ENCODE data around the gene GRID1.

Gene GRID1

DNA sequence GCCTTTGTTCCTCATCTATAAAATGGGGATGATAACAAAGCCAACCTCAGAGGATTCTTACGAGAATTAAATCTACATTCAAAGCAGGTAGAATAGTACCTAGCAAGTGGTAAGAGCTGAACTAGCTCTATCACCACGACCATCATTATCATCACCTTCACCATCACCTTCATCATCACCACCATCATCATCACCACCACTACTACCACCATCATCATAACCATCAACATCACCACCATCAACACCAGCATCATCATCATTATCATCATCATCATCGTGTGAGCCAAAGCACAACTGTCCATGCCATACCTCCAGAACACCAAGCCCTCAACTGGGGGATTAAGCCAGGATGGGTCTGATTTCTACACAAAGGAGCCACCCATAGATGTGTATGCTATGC, 206.8 kb downstream of the GRID1 start:
- DNase-seq: no peak

DNA sequence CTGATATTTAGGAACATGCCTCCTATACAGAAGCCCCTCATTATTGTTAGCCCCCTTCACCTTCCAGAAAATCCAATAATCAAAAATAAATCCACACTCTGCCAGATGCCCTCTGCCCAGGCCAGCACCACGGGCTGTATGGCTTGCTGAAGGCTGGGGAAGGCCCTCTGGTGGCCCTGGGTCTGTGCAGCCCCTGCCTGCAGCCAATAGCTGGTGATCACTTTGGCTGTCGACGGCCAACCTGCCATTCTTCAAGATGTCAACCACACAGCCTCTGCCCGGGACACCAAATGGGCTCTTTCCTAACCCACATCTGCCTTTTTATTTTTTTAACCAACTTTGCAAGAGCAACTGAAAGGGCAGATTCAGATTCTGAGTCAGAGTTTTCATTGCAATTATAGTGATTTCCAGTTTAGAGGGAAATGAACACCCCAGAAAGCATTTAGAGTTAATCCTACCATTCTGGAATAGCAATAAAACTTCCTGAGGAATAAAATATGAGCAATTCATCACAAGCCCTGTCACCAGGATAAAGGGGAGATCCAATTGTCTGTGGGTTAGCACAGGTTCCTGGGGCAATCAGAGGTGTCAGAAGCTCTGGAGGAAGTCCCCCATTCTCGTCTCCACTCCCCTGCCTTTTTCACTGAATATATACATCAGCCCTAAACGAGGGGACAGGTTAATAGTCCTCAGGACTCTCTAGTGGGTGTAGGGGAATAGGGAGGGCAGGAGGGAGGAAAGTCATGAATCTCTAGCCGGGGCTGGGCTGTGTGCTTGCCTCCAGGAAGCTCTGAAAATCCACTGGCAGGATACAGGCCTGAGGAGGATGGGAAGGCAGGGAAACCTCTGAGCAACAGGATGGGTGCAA, 211.3 kb downstream of the GRID1 start:
- no peak for DNase-seq

DNA sequence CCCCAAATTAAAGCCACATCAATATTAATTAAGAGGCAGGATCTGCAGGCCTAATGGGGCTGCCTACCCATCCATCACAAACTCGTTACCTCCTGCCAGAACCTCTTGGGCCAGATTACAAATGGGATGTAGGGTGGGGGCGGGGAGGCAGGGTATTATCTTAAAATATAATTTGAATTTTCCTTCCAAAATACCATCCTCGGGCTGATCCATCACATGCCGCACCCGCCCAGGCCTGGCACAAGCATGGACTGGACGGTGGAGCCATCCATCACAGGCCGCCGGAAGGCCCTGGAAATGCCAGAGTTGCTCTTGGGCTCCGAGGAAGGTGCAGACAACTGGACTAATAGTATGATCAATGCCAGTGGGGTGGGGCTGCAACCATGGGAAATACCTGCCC, 212.8 kb downstream of the GRID1 start:
- no peak for DNase-seq

DNA sequence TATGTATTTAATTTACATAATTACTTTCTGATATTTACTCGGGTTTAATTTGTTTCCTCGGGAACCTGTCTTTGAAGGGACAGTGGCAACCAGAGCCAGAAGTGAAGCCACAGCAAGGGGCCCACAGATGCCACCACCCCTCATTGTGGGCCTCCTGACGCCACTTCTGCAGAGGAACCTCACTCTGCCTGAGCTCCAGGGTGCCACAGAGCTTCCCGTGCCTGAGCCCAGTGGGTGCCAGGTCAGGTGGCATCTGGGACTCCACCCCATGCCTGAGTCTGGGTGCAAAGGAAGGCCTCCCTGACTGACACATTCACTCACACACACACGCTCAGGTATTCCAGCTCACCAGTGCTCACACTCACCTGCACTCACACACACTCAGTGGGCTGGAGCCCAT, 213.7 kb downstream of the GRID1 start:
- DNase-seq: no peak

DNA sequence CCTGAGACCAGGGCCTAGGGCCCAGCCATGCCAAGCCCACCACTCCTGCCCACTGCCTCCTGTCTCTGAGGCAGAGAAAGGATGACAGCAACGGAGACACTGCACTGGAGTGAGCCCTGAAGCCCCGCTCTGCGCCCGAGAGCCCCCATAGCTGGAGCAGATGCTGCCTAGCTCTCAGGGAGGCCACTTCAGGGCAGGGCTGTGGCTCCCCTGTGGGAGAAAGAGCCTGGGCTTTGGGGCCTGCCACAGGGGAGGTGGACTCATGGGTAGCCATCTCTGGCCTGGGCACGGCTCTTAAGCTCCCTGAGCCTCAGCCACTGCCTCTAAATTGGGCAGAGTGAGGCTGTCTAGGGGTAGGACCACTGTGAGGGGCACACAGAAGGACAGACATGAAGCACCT, 214.2 kb downstream of the GRID1 start:
- DNase-seq: no peak

DNA sequence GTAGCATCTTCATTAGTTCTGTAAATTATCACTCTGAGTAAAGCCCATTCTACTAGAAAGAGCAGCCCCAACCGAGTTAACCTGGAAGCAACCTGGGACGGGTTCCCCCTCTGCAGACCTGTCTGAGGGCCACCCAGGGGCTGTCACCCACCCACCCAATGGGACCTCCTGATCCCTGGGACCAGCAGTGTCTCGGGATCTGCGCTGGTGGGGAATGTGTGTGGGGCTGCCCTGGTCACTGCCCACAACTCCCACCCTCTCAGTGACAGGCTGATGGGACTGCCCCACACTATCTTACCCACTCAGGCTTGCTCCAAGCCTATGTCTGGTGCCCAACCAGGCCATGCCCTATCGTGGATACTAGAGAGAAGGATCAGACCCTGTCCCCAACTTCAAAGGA, 215.0 kb downstream of the GRID1 start:
- DNase-seq: no peak

DNA sequence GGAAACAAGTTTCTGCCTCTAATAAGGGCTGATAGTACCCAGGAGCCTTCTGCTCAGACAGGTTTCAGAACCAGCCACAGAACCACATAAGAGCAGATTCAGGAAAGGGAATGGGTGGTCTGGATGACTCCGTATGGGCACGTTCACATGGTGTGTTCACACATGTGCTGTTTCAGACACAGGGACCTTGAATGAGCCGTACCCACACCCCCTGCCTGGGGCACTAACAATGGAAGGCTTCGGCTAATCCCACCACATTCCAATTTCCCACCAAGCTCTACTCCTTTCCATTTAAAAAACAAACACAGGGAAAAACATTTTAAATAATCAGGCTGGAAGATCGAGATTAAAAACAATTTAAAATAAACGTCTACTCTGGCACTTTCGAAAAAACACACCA, 217.3 kb downstream of the GRID1 start:
- no peak for DNase-seq

DNA sequence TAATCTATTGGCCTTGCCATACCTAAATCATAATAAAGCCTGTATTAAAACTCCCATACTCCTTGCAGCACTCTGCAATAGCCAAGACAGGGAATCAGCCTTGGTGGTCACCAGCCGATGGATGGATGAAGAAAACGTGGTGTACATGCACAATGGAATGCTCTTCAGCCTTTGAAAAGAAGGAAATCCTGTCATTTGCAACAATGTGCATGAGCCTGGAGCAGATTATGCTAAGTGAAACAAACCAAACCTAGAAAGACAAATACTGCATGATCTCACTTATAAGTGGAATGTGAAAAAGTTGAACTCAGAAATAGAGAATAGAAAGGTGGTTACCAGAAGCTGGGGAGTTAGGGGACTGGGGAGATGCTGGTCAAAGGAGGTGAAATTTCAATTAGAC, 218.5 kb downstream of the GRID1 start:
- DNase-seq: no peak

DNA sequence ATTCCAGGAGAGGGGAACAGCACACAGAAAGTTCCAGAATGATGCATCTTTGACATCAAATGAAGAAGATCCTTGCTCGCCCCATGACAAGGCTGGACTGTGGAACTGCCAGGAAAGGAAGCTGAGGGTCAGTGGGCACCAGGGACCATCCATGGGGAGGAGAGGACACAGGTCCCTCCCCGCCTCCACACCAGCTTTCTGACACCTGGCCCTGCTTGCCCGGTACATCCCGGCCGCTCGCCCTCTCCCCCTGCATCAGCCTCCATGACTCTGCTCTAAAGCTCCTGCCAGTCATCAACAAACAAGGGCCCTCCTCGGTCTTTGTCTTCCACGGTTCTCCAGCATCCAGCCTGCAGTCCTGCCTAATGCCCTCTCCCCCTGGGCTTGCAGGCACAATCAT, 222.3 kb downstream of the GRID1 start:
- DNase-seq: no peak

DNA sequence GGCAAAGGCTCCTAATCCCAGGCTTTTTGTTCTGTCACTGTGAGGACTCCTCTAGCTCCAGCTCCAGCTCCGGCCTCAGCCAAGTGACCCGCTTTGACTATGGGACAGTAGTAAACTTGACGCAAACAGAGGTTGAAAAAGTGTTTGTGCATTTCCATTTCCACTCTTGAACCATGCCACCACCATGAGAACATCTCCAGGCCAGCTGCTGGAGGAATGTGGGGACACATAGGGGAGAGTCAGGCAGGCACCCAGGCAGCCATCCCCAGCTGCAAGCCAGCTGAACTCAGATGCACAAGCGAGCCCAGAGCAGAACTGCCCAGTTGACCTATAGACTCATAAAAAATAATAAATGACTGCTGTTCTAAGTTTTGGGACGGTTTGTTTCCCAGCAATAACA, 224.7 kb downstream of the GRID1 start:
- no peak for DNase-seq

DNA sequence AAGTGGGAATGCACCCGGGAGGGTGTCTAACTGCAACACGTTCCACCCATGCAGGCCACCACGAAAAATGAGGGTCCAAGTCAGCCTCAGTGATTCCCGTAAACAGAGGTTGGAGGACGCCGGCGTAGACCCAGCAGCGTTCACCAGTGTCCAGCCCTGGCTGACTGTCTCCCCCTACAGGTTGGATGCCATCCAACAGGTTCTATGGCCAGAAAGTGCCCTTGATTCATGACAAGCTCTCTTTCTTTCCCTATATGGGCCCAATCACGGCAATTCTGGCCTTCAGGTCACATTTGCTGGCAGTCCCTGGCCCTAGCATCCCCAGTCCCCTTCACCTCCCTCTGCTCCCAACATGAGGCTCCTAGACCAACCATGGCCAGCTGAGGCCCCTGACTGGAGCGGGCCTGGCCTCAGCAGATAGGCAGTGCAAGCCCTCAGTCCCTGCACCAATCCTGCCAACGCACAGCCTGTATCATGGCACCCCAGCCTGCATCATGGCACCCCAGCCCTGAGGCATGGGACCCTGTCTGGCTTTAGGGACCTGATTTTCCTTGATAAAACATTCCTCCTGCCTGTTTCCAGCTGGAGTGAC, 227.4 kb downstream of the GRID1 start:
- peak; percentile 46 for DNase-seq

DNA sequence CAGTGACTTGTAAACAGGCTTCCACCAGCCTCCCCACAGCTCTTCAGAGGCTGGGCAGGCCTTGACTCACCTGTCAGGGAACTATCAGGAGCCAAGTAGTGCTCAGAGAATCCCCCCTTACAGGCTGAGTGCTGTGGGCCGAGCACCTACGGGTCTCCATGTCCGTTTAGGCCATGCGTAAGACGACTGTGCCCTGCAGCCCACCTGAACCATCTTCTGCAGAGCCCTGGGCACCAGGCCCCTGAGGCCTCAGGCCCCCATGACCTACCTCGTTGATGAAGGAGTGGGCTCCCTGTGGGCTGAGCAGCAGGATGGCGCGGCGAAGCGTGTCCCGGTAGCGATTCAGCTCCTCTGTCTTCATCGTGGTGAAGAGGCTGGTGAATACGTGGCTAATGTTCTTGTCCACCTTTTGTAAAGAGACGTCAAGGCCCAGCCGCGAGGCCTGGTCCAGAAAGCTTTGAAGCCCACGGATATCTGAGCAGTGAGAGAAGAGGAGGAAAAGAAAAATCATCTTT, 228.0 kb downstream of the GRID1 start:
- no peak for DNase-seq

DNA sequence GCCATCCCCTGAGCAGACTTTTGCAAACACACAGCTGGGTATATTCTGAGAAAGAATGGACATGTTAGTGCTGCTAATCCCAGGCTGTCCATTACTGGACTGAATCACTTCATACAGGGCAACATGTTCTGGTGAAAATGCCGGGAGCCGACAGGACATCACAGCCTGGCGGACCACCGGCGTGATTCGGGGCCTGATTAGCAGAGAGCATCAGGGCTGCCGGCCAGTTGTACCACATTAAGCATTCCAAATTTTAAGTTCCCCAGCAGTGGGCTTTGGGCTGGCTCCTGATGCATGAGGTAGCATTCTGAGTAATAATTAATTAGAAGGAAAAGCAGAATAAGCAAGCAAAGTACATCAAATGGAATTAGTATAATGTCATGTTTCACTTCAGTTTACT, 229.0 kb downstream of the GRID1 start:
- DNase-seq: no peak

DNA sequence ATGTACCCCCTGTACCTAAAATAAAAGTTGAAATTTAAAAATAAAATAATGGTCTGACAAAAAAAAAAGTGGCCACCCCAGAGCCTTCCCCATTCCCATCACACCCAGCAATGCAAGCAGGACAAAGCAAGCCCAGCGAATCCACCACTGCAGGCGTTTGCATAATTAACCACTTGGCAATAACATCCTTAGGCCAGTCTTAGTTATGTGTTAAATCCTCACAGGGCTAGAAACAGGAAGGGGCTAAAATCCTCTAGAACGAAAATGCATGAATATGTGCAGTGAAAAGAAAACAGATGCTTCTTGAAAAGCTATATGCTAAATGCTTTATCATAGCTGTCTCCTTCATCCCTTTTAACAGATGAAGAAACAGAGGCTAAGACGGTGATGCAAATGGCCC, 229.7 kb downstream of the GRID1 start:
- no peak for DNase-seq

DNA sequence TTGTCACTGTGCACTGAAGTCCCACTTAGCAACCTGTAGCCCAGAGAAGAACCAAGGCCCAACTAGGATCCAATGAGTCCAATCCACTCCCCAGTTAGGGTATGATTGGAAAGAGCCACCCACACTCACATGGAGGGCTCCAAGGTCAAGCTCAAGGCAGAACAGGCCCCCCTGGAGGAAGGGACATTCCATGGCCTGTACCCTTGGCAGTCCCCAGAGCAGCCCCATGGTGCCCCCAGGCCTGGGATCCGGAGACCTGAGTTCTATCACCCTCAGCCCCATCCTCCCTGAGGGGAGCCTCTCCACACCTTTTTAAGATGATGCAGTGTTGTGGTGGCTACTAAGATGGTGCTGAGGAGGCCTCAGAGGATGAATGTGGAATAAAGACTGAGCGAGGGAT, 231.4 kb downstream of the GRID1 start:
- DNase-seq: no peak

DNA sequence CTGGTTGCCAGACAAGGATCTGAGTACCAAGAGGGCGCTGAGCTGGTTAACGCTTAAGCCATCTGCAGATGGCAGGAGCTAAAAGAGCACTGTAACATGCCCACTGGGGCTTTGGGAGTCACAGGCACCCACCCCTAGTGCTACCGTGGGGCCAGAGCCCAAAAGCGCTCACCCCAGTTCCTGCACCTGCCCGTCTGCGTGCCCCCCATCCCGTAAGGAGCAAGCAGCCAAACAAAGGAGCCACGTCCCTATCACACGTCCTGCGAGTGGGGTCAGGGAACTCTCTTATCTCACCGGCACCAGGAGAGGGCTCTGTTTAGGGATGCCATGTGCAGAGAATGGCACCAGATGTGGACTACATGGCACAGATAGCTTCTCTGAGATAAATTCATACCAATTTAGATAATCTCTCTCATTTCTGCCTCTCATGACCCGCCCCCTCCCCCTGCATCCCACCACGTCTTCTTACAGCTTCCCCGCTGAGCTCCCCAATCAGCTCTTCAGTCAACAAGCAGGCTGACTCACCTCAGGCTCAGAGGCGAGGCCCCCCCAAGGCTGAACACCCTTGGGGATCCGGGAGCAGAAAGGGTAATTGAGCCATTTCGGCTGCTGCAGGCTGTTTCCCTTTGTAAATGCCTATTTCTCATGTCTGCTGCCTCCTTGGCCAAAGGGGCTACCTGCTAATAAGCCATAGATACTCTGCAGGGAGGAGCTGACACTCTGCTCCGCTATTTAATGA, 235.7 kb downstream of the GRID1 start:
- no peak for DNase-seq

DNA sequence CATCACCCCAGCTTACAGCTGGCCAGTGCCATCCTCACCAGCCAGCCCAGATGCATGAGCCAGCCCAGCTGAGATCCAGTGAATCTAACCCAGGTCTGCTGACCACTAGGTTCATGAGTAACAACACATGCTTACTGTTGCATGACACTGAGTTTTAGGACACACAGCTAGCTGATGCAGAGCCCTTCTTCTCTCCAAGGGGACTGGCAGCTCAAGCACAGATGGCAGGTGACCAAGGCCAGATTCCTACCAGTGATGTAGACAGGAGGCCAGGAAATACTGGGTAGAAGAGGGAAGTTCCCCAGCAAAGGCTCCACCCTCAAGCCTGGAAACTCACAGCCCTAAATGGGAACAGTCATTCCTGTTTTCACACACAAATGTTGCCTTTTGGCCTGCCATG, 236.6 kb downstream of the GRID1 start:
- no peak for DNase-seq

DNA sequence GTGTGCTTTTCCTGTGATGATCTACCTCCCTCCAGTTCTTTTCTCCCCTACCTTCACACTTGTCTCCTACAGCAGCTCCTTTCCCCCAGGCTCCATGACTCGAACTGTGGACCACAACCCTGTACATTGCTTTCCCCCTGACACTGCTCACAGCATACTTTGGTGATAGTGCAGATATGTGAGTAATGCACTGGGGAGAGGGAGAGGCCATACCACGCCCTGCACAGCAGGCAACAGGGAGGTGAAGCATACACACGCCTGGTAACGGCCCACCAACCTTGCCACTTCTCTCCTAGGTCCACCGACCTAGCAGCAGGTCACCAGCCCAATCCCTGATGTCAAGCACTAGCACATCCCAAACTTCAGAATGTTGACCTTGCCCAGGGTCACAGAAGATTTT, 238.2 kb downstream of the GRID1 start:
- no peak for DNase-seq

DNA sequence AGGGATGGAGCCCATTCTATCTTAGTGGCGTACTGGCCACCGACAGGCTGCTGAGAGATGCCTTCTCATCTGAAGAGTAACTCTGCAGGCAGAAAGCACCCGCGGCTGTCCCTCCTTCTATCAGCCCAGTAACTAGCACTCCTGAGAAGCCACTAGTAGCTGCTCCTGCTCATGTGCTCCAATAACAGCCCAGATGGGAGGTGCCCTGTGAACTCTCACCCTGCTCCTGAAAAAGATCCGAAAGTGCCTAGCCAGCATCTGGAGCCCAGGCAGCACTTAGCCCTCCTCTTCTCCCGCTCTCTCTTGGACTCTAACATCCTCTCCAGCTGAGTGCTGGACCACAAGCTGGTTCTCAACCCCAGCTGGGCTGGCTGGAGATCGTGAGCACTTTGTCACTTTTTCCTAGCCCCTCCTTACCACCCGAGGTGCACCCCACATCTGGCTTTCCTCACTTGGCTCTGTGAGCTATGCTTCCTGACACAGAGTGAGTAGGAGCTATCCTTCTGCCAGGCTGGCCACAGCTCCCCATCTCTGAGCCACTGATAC, 239.2 kb downstream of the GRID1 start:
- DNase-seq: no peak

DNA sequence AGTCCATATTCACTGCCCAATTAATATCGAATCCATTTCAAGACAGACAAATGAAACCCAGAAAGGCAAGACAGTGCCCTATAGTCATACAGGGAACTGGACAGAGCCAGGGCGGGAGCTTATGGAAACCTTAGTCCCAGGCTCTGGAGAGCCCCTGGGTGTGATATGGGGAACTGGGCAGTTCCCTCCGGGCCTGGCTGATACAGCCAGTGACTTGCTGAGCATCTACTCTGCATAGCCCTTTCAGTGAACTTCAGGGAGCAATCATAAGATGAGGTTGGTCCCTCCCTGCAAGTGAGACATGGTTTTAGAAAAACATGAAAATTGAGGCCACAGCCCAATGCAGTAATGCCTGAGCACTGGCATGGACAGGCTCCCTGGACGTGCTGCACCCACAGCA, 241.9 kb downstream of the GRID1 start:
- no peak for DNase-seq

DNA sequence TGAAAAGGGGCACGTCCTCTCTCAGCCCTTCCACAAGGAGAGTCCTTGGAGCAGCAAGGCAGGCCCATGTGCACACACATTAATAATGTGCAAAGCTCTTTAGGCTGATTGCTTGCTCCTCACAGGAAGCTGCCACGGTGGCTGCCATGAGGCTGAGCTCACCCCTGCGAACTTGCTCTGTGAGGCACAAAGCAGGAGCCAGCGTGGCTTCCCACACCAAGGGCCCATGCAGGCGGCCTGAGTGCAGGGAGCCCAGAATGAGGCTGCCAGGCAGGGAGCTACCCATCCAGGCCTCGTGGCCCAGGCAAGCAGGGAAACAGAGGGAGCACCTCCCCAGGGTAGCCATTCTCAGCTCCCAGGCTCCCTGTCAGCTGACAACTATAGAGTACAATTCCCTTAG, 242.9 kb downstream of the GRID1 start:
- no peak for DNase-seq

DNA sequence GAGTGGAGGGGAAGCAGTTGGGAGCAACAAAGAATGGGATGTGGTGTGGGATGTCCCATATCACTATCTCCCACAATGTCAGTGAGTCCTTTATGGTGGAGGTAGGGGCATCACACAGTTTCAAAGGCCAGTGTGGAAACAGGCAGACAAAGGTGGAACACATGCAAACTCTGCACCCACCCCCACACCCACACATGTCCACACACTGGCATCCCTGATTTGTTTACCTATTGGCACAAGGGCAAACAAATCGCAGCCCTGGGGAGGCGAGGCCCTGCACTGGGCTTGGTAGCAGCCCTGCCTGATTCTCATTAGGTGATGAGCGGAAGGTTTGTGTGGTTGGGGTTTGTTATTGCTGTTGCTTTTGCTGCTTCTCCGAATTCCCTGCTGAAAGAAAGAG, 243.3 kb downstream of the GRID1 start:
- no peak for DNase-seq

DNA sequence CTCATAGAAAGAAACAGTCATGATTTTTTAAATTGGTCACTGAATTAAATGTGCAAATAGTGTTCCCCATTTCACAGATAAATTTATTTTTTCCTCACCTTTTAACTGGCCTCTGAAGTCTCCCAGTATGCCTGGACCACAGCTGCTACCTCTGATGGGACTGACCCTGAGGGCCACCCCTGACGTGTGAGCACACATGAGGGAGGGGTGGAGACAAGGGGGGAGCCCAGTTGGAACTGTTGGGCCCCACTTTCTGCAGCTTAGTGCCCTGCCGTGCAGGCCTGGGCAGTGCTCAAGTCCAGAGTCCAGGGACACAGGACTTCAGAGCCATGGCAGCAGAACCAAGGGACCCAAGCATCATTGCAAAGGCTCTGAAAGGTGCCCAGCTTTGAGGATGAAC, 243.9 kb downstream of the GRID1 start:
- DNase-seq: no peak

DNA sequence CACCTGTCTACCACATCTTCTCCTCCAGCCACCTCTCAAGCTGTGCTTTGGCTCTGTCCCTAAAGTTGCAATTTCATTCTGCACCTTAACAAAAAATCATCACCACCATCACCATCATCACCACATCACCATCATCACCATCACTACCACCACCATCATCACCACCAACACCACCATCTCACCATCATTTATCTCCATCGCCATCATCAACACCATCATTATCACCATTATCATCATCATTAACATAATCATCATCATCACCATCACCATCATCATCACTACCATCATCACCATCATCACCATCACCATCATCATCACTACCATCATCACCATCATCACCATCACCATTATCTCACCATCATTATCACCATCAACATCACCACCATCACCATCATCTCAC, 245.4 kb downstream of the GRID1 start:
- DNase-seq: no peak
